ENCODE results near the gene MS4A2.

- TF ChIP-seq CTCF (IDR thresholded peaks at IDR 0.05; ENCODE audit: borderline replicate concordance, extremely low read depth, low read length, poor library complexity, severe bottlenecking) (no peak), EZH2 (IDR thresholded peaks at IDR 0.05; ENCODE audit: borderline replicate concordance, low read depth, low read length, severe bottlenecking) (no peak)
These were observed 55.3 kb downstream of the MS4A2 start for GRCh38 chr11:60143768-60144167.
